Stimulated activated CD8-positive, alpha-beta memory T cell treated with anti-CD3 and anti-CD28 coated beads, Interleukin-7, amount 100 ng/mL, for 48 hours (primary cell): ENCODE data around the gene ADAM29.
"Not testable (repeated sequence)": the region's sequence is repeated elsewhere in the genome, so short reads cannot be mapped to it uniquely, and the experiment has no call there.

Experiments
- DNase-seq, 2 donors: peaks; one replicate each; pipeline ENCODE4 v3.0.0-alpha.2; 2020; ENCODE audit warnings: low read depth in 1 of 2; ENCODE audit errors: extremely low read depth in 1 of 2

Gene ADAM29

GRCh38 chr4:174918058-174918457 is at the start of gene ADAM29:
ADAM29 (plus strand) TSS chr4:174918358; CDS start chr4:174975526, 57,168 bp downstream.
- DNase-seq: no peak

- DNase-seq: no peak
These were observed 48.8 kb upstream of the ADAM29 start for GRCh38 chr4:174869339-174869738.

DNA sequence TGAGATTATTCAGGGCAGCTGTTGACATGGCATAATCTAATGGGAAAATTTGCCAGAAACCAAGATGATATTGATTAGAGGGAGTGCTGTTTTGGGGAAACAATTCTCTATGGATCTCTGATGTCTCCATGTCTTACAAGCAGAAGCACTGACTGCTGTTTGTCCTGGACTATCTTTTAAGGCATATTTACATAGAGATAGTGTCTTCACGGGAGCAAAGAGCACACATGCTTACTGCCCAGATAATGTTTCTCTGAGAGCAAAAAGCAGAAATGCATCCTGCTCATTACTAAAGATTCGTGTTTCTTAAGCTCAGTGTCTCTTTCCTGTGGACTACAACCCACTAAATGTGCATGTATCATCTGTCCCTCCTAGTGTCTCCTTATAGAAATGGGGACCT is 47.8 kb upstream of the ADAM29 start:
- DNase-seq: no peak

- no peak for DNase-seq
These were observed 46.8 kb upstream of the ADAM29 start for GRCh38 chr4:174871407-174871806.

- not testable (repeated sequence) for DNase-seq
These were observed 45.0 kb upstream of the ADAM29 start for GRCh38 chr4:174873146-174873545.

DNA sequence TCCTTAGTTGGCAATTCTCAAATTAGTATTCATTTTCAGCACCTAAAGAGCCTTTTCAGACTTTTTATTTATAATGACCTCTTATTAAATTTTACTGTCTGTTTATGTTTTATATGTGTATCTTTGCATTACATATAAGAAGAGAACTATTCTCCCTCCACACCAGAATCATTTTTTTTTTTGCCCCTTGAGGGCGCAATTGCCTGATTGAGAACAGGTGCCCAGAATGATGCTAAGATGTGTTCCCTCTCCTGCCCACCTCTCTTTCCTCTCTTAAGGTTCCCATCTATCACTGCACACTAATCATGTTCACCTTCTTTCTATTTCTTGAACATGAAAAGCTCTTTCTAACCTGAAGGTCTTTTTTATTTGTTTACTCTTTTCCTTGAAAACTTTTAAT is 44.2 kb upstream of the ADAM29 start:
- no peak for DNase-seq

DNA sequence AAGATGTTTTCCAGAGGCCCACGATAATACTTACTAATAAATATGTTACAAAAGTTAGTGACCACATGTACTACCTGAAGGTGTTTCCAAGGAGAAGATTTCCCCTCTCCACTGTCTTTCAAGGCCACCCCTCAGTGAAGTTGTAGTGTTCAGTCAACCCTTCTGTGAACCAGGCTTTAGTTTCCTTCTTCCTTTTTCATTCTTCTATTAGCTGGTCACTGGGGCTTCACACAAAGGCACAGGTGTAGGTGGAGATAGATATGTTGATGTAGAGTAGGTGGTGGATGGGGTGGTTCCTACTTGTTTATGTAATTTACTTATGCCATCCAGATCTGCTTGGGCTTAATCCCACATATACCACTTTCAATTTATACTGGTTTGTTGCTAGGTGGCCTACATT is 43.3 kb upstream of the ADAM29 start:
- no peak for DNase-seq

DNA sequence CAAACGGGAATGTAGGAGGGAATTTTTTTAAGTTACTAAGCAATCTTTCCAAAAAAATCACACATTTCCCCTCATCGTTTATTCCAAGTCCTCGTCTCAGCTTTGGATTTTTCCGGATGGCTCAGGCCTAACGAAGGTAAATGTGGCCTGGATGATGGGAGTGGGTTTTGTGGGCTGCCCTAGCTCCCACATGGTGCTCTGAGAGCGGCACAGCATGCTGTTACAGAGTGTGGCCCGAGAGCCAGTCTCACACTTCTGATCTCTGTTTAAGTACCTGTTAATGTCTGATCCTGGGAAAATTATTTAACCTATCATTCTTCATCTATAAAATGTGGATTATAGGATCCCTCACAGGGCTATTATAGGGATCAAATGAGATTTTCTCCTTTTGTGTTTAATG is 38.2 kb upstream of the ADAM29 start:
- no peak for DNase-seq

GRCh38 chr4:174882317-174882992 is 35.7 kb upstream of the ADAM29 start:
- no peak for DNase-seq

DNA sequence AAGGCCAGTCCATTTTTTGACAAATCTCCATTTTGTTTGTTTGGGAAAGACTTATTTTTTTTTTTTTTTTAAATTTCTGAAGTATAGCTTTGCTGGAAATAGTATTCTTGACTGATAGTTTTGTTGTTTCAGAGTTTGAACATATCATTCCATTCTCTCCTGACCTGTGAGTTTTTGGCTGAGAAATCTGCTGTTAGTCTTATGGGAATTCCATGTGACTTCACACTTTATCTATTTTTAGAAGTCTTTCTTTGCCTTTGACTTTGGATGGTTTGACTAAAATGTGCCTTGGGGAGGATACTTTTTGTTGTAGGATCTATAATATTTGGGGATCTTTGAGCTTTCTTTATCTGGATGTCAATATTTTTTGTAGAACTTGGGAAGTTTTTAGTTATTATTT is 10.7 kb upstream of the ADAM29 start:
- DNase-seq: no peak

DNA sequence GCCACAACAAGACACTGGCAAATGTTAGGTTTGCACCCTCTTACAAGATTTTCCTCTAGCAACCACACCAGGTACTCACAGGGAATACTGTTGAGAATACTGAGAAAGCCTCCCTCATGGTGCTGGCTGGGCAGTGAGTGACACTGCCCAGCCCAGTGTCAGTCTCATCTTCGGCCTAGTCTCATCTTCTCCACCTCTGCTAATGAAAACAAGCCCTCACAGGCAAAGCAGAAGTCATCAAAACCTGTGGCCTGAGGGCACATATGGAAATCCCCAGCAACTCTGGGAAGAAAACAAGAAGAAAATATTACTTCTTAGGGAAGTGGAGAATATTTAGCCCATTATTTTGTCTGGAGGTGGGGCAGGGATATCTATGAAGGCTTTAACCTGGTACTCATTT is 7.9 kb upstream of the ADAM29 start:
- no peak for DNase-seq

GRCh38 chr4:174912919-174913543 is 5.1 kb upstream of the ADAM29 start:
- no peak for DNase-seq

- no peak for DNase-seq
These were observed 1.8 kb downstream of the ADAM29 start for GRCh38 chr4:174919886-174920423.

GRCh38 chr4:174926958-174927357 is 8.8 kb downstream of the ADAM29 start:
- no peak for DNase-seq

GRCh38 chr4:174928174-174928573 is 10.0 kb downstream of the ADAM29 start:
- DNase-seq: no peak

GRCh38 chr4:174928575-174929253 is 10.6 kb downstream of the ADAM29 start:
- DNase-seq: no peak

- DNase-seq: no peak
These were observed 11.2 kb downstream of the ADAM29 start for GRCh38 chr4:174929346-174929745.

- DNase-seq: no peak
These were observed 12.7 kb downstream of the ADAM29 start for GRCh38 chr4:174930895-174931294.

- DNase-seq: no peak
These were observed 14.9 kb downstream of the ADAM29 start for GRCh38 chr4:174933083-174933482.

- DNase-seq: no peak
These were observed 16.2 kb downstream of the ADAM29 start for GRCh38 chr4:174934360-174934759.

DNA sequence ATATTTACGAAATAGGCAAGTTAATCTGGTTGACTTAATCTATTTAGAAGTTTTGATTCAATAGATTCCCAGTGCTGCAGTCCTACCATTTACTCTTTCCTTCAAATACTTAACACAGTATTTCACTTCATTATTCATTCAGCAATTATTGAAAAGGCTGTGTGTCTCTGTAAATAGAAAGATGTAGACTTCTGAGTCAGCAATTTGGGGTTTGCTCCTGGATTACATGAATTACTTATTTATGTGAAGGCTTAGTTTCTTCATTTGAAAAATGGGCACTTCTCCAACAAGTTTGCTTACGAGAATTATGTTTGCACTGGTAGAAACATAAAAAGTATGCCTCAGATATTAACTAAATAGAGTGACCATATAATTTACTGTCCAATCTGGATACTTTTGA is 17.4 kb downstream of the ADAM29 start:
- DNase-seq: no peak

DNA sequence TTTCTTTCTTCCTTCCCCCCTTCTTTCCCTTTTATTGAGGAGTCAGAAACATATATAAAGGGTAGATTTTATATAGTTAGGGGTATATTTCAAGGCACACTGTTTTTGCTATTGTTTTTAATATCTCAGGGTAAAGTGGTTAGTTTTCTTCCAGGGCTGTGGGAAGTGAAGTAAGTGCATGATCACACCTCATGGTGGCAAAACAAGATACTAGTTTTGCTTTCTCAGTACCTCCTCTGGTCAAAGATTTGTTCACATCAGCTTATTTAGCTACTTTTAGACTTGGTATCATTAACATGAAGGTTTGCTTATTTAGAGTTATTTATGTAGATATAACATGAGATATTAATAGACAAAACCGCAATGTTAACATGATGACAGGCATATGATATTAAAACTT is 21.8 kb downstream of the ADAM29 start:
- DNase-seq: no peak
